ENCODE results near the gene ZNF688. TPM values are rescaled to one million over a fixed set of nuclear protein-coding genes. Genes with fewer than 3 reads are reported as not detected.
A peak's percentile ranks its signal among the peaks of the same experiment; 100 is the strongest.

The ZNF688 gene
- total RNA-seq, 1 donor: 6.5 TPM

GRCh38 chr16:30569281-30569680, 2.2 kb downstream of the ZNF688 start:
- TF ChIP-seq CTCF (IDR thresholded peaks at IDR 0.05; ENCODE audit: insufficient read depth, low read depth, low read length): no peak
- no peak for DNase-seq (ENCODE audit: low read depth)
- no peak overlapping the region for H3K4me3 ChIP-seq (ENCODE audit: low read depth, low read length)

- H3K4me3 ChIP-seq (ENCODE audit: low read depth, low read length): no peak overlapping the region
- no peak for TF ChIP-seq CTCF (IDR thresholded peaks at IDR 0.05; ENCODE audit: insufficient read depth, low read depth, low read length)
- DNase-seq (ENCODE audit: low read depth): peak; percentile 98
These were observed 3.4 kb downstream of the ZNF688 start for GRCh38 chr16:30567991-30568638.

GRCh38 chr16:30567160-30567990, 4.1 kb downstream of the ZNF688 start:
- TF ChIP-seq CTCF (IDR thresholded peaks at IDR 0.05; ENCODE audit: insufficient read depth, low read depth, low read length): no peak
- no peak overlapping the region for H3K4me3 ChIP-seq (ENCODE audit: low read depth, low read length)
- DNase-seq (ENCODE audit: low read depth): no peak

GRCh38 chr16:30566531-30566930, 5.0 kb downstream of the ZNF688 start:
- H3K4me3 ChIP-seq (ENCODE audit: low read depth, low read length): no peak overlapping the region
- no peak for TF ChIP-seq CTCF (IDR thresholded peaks at IDR 0.05; ENCODE audit: insufficient read depth, low read depth, low read length)
- no peak for DNase-seq (ENCODE audit: low read depth)

- no peak overlapping the region for H3K4me3 ChIP-seq (ENCODE audit: low read depth, low read length)
- no peak for TF ChIP-seq CTCF (IDR thresholded peaks at IDR 0.05; ENCODE audit: insufficient read depth, low read depth, low read length)
- DNase-seq (ENCODE audit: low read depth): no peak
These were observed 5.5 kb downstream of the ZNF688 start for GRCh38 chr16:30565984-30566383.

GRCh38 chr16:30565526-30565925, 6.0 kb downstream of the ZNF688 start:
- no peak for DNase-seq (ENCODE audit: low read depth)
- no peak for TF ChIP-seq CTCF (IDR thresholded peaks at IDR 0.05; ENCODE audit: insufficient read depth, low read depth, low read length)
- no peak overlapping the region for H3K4me3 ChIP-seq (ENCODE audit: low read depth, low read length)
